GM18907 (cell line): Measurements from ENCODE around the gene NECAB2.

Experiments used
- ATAC-seq: cut with Tn5 transposase; IDR thresholded peaks from one replicate; pipeline ENCODE4 v1.9.1; 2021; ENCODE audit warnings: mild to moderate bottlenecking, moderate library complexity; ENCODE audit not compliant: unreplicated experiment

The NECAB2 gene

GRCh38 chr16:83951544-83951943 is 16.5 kb upstream of the NECAB2 start:
- ATAC-seq: no peak

- no peak for ATAC-seq
These were observed 15.5 kb upstream of the NECAB2 start for GRCh38 chr16:83952587-83952939.

- peak; percentile 87 for ATAC-seq
These were observed 14.9 kb upstream of the NECAB2 start, which contains the start of gene OSGIN1 for GRCh38 chr16:83952940-83953795. OSGIN1 (plus strand) TSS chr16:83953240; CDS start chr16:83957672, 4,432 bp downstream.

DNA sequence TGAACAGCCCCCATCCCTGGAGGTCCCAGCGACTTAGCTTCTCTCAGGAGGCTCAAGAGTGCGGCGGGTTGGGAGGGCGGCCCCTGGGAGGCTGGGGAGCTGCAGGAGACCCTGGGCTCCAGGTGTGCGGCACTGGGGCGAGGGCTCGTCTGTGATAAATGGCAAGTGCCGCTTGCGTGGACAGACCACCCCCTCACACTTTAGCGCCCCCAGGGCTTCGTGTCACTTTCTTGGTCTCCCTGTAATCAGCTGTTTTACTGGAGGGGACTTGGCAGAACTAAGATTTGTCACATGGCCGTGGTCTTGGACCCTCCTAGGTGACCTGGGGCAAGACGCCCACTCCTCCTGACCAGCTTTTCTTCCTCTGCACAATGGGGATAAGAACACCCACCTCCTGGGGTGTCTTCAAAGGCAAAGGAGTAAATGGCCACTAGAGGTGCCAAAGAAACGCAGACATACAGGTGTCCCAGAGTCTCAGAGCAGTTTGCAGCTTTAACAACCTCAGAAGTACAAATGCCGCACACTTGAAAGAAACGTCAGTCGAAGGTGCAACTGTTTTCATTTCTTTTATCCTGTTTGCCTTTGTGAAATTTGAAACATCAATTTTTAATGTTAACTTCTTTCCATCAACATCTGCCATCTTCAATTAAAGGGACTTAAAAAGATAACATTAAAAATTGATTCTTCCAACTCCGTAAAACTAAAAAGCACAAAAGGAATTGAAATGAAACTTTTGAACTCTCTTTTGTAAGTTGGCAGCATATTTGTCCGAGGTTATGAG is 14.1 kb upstream of the NECAB2 start:
- no peak for ATAC-seq

GRCh38 chr16:83954577-83955016 is 13.4 kb upstream of the NECAB2 start:
- ATAC-seq: no peak

- ATAC-seq: no peak
These were observed 12.6 kb upstream of the NECAB2 start for GRCh38 chr16:83955218-83956130.

- no peak for ATAC-seq
These were observed 11.4 kb upstream of the NECAB2 start for GRCh38 chr16:83956336-83957289.

- no peak for ATAC-seq
These were observed 10.7 kb upstream of the NECAB2 start for GRCh38 chr16:83957296-83957855.

DNA sequence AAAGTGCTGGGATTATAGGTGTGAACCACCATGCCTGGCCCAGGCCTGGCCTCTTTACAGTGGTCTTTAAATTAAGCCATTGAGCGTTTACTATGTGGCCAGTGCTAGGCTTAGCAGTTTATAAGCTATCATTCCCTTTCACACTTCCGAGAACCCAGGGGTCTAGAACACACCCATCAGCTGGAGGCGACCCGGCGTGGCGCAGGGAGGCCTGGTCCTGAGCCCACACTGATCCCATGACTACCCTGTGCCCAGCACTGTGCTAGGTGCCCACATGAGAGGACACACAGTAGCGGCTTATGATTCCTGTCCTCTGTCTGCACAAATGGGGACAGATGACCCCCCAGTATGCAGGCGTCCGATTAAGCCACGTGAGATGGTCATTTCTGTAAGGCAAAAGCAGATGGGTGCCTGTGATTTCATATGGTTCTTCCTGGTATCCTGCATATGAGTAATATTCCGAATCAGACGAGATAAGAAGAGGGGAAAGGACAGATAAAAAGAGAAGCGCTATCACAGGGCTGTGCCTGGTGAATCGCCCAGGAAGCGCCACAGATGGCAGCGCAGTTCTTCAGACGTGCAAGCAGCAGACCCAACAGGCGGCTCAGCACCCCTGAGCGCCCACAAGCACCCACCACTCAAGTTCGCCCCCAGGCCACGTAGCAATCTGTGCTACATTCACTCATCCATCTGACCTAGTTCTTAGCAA is 9.8 kb upstream of the NECAB2 start:
- no peak for ATAC-seq

- ATAC-seq: no peak
These were observed 9.0 kb upstream of the NECAB2 start for GRCh38 chr16:83958846-83959565.

GRCh38 chr16:83959656-83960434 is 8.2 kb upstream of the NECAB2 start:
- no peak for ATAC-seq

DNA sequence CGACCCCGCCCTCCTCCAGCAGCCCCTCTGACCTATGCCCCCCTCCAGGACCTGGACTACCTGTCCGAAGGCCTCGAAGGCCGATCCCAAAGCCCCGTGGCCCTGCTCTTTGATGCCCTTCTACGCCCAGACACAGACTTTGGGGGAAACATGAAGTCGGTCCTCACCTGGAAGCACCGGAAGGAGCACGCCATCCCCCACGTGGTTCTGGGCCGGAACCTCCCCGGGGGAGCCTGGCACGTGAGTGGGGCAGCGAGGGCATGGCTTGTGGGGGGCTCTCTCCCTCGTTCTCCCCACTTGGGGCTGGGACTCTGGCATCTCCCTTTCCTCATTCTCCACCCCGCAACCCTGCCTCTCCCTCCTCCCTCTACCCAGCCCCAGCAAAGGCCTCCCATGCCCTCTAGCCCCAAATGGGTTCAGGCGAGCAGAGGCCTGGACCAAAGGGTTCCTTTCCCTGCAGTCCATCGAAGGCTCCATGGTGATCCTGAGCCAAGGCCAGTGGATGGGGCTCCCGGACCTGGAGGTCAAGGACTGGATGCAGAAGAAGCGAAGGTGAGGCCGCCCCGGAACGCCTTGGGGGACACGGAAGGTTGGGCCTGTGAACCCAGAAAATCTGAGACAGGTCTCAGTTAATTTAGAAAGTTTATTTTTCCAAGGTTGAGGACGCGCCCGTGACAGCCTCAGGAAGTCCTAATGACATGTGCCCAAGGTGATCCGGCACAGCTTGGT is 7.4 kb upstream of the NECAB2 start:
- ATAC-seq: no peak

DNA sequence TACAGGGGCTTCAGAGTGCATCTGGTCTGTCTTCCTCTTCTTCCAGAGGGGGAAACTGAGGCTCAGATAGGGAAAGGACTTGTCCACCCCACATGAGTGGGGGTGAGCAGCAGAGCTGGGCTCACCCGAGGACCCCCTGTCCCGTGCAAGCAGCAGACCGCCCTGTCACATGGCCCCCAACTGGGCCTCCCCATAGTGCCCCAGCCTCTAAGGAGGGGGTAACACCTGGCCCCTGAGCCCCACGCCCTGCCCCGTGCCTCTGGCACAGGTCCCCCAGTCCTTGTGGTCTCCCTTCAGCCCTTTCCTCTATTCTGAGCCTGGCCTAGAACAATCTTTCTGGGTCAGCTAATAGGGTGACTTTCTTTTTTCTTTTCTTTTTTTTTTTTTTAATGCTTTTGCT is 6.5 kb upstream of the NECAB2 start:
- ATAC-seq: no peak

- ATAC-seq: no peak
These were observed 4.5 kb upstream of the NECAB2 start for GRCh38 chr16:83963277-83964119.

DNA sequence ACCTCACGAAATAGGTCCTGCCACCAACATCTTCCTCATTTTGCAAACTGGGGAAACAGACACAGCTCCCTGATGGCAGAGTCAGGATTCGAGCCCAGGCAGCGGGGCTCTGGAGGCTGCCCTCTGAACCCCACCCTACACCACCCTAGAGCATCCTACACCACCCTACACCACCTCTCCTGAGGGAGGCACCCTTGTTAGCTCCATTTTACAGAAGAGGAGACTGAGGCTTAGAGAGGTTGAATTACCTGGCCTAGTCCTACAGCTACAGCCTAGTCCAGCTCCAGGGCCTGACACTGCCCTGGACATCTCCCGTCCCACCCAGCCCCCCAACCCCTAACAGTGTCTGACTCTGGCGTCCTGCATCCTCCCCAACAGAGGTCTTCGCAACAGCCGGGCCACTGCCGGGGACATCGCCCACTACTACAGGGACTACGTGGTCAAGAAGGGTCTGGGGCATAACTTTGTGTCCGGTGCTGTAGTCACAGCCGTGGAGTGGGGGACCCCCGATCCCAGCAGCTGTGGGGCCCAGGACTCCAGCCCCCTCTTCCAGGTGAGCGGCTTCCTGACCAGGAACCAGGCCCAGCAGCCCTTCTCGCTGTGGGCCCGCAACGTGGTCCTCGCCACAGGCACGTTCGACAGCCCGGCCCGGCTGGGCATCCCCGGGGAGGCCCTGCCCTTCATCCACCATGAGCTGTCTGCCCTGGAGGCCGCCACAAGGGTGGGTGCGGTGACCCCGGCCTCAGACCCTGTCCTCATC is 3.2 kb upstream of the NECAB2 start:
- no peak for ATAC-seq
